GM19328 (cell line): ENCODE measurements around the gene CCDC85B.
"Not testable (repeated sequence)": the region's sequence is repeated elsewhere in the genome, so short reads cannot be mapped to it uniquely, and the experiment has no call there.

Experiments used
- ATAC-seq: cut with Tn5 transposase; IDR thresholded peaks from one replicate; pipeline ENCODE4 v1.9.1; 2021; ENCODE audit warnings: mild to moderate bottlenecking, moderate library complexity; ENCODE audit not compliant: unreplicated experiment

Gene CCDC85B

DNA sequence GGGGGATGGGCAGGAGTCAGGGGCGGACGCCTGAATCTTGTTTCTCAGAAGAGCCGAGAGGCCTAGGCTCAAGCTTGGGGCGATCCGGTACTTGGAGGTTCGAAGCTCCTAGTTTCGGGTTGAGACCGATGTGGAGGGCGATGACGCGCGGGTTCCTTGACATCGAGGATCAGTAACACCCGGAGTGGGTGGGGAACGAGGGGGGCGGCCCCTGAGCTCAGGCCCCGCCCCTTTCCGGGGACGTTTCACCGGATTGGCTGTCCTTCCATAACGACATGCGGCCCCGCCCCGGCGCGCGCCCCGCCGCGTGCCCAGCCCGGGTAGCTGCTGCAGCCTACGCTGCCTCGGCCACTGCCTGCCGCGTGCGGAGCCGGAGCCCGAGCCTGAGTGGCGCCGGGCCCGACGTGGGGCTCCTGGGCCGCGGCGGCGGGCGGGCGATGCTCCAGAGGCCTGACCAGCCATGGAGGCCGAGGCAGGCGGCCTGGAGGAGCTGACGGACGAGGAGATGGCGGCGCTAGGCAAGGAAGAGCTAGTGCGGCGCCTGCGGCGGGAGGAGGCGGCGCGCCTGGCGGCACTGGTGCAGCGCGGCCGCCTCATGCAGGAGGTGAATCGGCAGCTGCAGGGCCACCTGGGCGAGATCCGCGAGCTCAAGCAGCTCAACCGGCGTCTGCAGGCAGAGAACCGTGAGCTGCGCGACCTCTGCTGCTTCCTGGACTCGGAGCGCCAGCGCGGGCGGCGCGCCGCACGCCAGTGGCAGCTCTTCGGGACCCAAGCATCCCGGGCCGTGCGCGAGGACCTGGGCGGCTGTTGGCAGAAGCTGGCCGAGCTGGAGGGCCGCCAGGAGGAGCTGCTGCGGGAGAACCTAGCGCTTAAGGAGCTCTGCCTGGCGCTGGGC, at the start of gene CCDC85B:
Gene CCDC85B (plus strand): TSS at position 350 of the 895 bp plus-strand sequence. CDS start 111 bp downstream, at position 461.
- ATAC-seq, result peak; percentile 63

DNA sequence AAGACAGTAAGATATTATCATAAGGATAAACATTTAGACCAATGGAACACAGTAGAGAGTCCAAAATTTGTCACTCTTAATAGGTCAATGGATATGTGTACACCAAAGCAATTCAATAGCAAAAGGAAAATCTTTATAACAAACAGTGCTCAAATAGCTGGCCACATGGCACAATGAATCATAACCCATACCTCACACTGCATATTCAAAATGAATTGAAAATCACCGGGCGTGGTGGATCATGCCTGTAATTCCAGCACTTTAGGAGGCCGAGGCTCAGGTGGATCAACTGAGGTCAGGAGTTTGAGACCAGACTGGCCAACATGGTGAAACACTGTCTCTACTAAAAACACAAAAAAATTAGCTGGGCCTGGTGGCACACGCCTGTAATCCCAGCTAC, 48.3 kb upstream of the CCDC85B start:
- ATAC-seq, result no peak

DNA sequence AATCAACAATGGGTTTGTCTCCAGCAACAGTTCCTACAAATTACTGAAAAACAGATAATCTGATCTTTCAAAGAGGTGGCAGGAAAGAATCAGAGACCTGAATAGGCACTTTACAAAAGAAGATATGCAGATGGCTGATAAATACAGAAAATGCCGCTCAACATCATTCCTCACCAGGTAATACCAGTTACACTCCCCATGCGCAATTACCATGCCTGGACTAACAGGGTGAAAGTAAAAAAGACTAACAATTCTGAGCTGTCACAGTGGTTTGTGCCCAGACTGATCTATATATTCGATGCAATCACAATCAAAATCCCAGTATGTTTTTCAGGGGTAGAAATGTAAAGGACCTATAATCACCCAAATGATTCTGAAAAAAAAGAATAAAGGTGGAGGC, 46.7 kb upstream of the CCDC85B start:
- ATAC-seq, result no peak

DNA sequence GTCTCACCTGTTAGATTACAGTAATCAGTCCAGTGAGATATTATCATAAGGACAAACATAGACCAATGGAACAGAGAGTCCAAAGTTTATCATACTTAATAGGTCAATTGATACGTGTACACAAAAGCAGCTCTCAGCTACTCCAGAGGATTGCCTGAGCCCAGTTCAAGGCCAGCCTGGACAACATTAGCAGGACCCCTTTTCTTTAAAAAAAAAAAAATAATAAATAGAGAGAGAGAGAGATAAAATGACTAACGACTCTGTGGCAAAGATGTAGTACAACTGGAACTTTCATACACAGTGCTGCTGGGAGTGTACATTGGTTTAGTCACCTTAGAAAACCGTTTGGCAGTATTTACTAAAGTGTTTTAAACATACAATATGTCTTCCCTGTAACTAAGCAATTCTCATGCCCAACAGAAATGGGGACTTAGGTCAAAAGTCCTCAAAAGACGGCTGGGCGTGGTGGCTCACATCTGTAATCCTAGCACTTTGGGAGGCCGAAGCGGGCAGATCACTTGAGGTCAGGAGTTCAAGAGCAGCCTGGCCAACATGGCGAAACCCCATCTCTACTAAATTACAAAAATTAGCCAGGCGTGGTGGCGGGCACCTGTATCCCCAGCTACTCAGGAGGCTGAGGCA, 46.1 kb upstream of the CCDC85B start:
- no peak for ATAC-seq

DNA sequence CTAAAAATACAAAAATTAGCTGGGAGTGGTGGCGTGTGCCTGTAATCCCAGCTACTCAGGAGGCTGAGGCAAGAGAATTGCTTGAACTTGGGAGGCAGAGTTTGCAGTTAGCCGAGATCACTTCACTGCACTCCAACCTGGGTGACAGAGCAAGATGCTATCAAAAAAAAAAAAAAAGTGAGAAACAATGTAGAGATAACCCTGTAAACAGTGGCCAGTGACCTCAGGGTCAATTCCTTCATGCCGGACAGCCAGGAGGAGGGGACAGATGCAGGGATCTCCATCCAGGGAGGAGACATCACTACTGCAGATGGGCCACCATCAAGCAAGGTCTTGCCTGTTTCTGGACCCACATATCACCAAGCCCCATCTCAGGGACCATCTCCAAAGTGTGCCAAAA, 42.7 kb upstream of the CCDC85B start:
- ATAC-seq, result no peak

DNA sequence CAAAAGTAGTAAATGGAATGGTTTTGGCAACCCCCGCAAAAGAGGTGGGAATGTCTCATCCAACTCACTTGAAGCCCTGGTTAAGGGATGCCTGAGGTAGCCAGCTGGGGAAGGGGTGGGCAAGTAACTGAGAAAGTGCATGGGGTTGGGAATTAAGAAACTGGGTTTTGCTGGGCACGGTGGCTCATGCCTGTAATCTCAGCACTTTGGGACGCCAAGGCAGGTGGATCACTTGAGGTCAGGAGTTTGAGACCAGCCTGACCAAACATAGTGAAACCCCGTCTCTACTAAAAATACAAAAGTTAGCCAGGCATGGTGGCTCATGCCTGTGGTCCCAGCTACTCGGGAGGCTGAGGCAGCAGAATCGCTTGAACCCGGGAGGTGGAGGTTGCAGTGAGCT, 41.8 kb upstream of the CCDC85B start:
- not testable (repeated sequence) for ATAC-seq

DNA sequence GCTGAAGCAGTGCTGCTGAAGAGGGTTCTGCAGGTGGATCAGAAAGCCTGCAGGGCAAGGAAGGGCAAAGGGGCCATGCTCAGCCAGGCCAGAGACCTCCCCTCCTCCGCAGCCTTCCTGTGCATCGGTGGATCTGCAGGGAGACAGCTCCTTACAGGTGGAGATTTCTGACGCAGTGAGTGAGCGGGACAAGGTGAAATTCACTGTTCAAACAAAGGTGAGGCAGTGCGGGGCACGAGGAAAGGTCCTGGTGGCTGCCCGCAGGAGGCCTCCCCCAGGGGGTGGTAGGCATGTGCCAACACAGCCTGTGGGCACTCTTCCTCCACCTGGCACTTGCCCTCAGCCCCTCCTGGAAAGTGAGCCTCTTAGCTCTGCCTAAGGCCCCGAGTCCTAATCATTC, 41.1 kb upstream of the CCDC85B start:
- ATAC-seq, result no peak

DNA sequence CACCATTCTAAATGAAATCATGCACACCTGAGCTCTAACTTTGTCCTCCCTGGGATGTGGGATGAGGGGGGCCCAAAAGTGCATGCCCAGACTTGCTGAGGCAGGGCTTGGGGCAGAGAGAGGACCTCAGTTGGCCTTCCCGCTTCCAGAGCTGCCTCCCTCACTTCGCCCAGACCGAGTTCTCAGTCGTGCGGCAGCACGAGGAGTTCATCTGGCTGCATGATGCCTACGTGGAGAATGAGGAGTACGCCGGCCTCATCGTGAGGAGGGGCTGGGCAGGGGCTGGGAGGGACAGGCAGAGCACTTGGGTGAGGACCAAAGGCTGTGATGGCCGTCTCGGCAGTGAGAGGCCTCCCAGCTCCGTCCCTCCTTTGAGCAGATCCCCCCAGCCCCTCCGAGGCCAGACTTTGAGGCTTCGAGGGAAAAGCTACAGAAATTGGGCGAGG, 40.7 kb upstream of the CCDC85B start:
- no peak for ATAC-seq

DNA sequence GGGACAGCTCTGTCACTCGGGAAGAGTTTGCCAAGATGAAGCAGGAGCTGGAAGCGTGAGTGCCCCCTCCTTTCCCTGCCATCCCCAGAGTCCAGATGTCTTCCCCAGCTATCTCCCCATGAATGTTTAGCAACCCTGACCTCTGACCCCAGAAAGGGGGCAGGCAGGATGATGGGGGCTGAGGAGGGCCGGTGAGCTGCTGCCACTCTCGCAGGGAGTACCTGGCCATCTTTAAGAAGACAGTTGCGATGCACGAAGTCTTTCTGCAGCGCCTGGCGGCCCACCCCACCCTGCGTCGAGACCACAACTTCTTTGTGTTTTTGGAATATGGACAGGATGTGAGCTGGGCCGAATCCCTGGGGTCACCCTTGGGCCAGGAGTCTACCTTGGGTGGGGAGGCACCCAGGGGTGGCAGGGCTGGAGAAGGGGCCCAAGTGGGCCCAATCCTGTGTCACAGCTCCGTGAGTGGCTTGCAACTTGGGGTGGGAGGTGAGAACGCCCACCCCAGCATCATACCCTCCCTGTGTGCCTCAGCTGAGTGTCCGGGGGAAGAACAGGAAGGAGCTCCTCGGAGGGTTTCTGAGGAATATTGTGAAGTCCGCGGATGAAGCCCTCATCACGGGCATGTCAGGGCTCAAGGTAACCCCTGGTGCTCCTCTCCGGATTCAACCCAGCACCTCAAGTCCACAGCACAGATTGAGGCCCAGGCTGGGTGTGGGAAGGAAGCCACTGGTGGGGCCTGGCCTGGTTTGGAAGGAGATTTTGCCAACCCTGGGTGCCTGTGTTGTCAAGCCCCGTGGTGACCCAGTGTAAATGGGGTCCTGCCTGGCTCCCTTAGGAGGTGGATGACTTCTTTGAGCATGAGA, 40.0 kb upstream of the CCDC85B start:
- ATAC-seq, result no peak

DNA sequence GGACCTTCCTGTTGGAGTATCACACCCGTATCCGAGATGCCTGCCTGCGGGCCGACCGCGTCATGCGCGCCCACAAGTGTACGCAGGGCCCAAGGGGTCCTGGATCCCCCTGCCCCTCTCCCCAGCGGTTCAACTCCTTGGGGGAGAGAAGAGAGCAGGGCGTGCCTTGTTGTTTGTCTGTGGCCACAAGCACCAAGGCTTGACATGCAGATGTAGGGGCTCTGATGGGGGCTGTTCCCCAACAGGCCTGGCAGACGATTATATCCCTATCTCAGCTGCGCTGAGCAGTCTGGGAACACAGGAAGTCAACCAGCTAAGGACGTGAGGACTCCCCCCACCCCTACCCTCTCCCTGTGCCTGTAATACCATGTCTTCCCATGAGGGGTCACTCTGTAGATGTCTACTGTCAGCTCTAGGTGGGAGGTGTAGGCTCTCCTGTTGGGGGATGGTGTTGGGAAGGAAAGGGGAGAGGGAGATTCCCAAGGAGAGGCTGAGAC, 39.3 kb upstream of the CCDC85B start:
- no peak for ATAC-seq

DNA sequence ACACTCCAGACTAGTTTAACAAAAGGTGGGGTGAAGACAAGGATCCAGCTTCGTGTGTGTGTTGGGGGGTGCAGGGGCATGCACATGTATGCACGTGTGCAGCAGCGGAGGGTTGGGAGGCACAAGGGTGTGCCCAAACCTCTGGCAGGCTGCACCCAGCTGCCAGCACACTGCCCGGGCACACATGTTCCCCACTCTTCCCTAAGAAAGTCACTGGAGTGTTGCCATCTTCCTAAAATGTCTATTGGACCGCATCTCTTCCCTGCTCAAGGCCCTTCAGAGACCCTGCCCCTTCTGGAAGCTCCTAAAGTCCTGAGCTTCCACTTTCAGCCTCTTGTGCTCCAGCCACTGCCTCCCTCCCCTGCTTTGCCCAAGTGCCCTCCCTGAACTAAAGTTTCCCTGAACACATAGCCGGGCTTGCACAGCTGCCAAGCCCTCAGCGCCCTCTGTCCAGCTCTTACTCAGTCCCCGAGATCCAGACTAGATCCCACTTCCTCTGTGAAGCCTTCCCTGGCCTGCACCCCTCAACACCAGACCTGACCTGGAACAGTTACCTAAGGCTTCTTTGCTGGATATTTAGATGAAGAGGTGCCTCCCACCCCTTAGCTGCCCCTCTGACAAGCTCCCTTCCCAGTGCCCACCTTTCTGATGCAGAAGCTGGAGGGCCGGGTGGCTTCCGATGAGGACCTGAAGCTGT, 38.5 kb upstream of the CCDC85B start:
- ATAC-seq, result no peak

DNA sequence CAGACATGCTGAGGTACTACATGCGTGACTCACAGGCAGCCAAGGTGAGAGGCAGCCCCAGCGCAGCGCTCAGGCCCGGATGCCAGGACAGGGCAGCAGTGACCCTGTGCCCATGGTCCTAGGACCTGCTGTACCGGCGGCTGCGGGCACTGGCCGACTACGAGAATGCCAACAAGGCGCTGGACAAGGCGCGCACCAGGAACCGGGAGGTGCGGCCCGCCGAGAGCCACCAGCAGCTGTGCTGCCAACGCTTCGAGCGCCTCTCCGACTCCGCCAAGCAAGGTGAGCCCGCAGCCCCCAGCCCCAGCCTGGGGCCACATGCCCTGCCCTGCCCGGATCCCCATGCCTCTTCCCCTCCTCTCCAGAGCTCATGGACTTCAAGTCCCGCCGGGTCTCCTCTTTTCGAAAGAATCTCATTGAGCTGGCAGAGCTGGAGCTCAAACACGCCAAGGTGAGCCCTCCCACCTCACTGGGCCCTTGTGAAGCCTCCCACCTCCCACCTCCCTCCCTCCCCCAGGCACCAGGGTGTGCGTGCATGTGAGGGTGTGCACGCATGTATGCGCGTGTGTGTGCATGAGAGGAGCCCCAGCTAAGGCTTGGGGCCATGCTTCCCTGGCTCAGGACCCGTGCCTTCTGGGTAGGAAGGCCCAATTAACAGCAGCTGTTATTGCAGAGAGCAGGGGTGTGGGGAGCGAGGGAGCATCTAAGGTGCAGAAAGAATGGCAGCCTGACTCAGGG, 37.8 kb upstream of the CCDC85B start:
- ATAC-seq, result no peak

DNA sequence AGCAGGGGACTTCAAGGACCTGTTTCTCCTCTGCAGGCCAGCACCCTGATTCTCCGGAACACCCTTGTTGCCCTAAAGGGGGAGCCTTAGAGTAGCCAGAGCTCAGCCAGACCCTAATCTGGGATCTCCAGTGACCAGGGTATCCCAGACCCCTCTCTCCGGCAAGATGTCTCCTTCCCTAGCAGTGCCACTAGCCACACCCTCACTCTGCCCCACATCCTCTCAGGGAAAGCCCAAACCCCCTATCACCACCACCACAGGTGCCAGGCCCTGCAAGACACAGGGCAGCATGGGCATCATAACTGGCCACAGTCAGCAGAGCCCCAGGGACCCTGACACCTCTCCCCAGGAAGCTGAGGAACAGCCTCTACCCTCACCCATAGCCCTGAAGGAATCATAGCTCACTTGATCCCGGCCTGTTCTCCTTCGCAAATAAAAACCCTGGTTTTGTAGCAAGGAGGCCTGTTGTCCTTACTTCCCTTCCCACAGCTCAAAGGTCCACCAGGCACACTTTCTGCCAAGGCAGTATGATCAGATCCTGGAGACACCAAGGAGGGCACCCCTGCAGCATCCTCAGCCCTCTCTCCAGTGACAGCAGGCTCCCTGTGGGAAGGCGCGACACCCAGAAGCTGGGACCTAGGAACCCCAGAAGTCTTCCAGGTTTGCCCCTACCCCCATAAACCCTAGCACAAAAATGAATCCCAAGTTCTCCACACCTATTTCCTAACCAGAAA, 37.1 kb upstream of the CCDC85B start:
- ATAC-seq, result no peak

DNA sequence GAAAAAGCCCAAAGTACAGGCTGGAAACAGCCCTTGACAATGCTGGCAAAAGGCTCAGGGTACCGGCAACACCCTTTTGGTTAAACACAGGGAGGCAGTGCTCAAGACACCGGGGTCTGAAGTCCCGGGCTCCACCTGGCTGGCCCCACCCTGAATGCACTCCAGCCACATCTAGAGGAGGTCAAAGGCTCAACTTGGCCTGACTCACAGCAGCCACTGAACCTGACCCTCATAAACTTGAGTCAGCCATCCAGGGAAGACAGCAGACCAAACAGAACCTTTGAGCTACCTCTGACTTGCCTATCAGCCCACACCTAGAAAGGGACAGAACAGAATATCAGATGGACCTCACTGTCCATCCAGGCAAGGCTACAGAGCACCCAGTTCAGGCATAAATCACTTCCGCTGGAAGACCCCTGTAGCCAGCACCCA, 36.3 kb upstream of the CCDC85B start:
- no peak for ATAC-seq

DNA sequence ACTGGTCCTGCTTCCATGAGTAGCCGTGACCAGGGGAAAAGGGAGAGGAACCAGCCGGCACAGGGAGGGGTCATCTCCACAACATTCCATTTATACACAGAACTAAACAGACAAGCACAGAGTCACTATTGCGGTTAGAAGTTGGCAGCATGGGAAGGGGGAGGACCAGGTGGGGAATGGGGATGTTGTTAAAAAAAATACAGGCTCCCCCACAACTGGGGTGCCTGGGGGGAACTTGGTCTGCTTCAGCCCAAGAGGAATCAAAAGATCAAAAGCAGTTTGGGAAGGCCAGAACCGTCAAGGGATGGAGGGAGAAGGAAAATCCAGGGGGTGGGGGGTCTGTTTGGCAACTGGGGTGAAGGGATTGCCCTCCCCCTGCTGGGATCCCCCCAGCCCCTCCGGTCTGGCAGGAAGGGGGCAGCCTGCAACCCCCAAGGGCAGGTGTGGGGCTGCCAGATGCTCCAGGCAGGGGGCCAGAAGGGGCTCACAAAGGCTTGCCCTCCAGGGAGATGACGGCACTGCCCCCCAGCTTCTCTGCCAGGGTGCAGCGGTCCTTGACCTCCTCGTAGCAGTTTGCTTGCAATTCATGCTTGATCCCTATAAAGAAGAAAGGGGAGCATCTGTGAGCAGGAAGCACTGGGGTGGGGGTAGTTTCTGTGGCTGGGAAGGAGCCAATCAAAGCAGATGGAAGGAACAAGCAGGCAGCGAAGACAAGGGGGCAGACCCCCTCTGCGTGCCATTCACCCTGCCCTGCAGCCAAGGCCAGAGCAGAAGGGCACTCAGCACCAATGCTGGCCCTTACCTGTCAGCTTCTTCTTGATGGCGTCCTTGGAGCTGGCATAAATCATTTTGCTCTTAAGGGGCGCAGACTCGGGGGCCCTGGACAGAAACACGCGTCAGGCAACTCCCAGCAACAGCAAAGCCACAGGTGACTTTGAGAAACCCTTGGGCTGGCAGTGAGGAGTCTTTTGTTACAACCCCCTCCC, 35.3 kb upstream of the CCDC85B start:
- no peak for ATAC-seq

DNA sequence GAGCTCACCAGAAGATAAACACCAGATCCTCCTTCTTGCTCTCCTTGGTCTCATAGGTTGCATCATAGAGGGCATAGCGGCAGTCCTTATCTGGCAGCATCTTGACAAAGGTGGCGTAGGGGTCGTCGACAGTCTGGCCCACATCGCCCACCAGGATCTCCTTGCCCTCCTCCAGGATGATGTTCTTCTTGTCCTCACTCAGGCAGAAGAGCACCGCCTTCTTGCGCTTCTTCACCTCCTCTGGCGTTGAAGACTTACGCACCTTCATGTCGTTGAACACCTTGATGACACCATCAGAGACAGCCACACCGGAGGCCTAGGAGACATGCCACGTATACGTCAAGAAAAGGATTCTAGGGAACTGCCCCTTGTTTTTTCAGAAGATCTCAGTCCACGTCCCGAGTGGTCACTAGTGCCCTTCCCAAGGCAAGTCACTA, 34.5 kb upstream of the CCDC85B start:
- ATAC-seq, result no peak

DNA sequence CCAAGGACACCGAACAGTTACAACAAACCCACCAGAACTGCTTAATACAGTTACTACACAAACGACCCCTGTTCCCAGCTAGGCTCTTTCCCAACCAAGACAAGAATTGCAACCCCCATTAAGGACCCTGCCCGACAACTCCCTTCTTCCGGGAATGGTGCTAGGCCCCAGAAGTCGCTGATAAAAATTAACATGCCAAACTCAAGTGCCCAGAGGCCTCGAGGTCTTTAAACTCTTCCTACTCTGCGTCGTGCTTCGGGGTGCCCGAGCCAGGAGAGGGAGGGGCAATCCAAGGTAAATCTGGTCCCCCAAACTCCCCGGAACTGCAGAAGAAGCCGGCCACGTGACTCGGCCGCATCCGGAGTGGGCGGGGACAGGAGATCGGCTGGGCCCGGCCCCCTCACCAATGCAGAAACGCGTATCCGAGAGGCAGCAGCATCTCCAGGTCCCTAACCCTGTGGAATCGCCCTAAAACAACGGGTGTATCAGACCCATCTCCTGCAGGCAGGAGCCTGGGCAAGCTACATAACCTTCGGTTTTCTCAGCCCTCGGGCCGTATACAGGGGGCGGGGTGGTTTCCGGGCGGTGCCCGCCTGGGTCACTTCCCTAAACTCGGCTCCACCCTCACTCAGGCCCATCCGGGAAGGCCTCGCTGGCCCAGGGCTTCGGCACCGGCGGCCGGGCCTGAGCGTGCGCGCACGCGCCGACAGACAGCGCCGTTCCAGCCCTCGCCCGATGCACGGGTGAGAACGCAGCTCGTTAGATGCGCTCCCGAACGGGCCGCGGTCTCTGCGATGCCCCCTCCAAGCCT, 33.6 kb upstream of the CCDC85B start:
- ATAC-seq, result no peak
